BE2C (cell line): ENCODE measurements around the gene PCDH9.

ENCODE experiments used
- DNase-seq: peaks from one replicate; pipeline ENCODE4 v3.0.0-alpha.2; 2020
- H3K27me3 ChIP-seq: fragments of 250-450 bp; sonication (Bioruptor Pico); 2 replicates; pipeline ENCODE4 v1.5.1; 2020; ENCODE audit warnings: mild to moderate bottlenecking
- H3K36me3 ChIP-seq: fragments of 250-450 bp; sonication (Bioruptor Pico); 2 replicates; pipeline ENCODE4 v1.5.1; 2020; ENCODE audit warnings: mild to moderate bottlenecking
- H3K4me1 ChIP-seq: fragments of 250-450 bp; sonication (Bioruptor Pico); 2 replicates; pipeline ENCODE4 v1.5.1; 2020
- H3K4me3 ChIP-seq: 2 replicates; pipeline ENCODE4 v1.5.1; 2011; ENCODE audit warnings: low read depth, low read length
- H3K9me3 ChIP-seq: fragments of 250-450 bp; sonication (Bioruptor Pico); 2 replicates; pipeline ENCODE4 v1.5.1; 2020
- CTCF ChIP-seq: IDR thresholded peaks from 2 replicates; pipeline ENCODE4 v1.5.1; 2012; ENCODE audit warnings: mild to moderate bottlenecking, low read depth, low read length

Gene PCDH9

GRCh38 chr13:66958611-66959010, 271.5 kb downstream of the PCDH9 start:
- no peak for TF ChIP-seq CTCF
- no peaks in the 10 kb centered on the region for H3K9me3 ChIP-seq
- H3K36me3 ChIP-seq, result no peaks in the 10 kb centered on the region
- no peaks in the 10 kb centered on the region for H3K27me3 ChIP-seq
- H3K4me3 ChIP-seq, result no peak overlapping the region
- no peaks in the 10 kb centered on the region; the same call in 1 of the 2 replicates for H3K4me1 ChIP-seq
- DNase-seq, result no peak

DNA sequence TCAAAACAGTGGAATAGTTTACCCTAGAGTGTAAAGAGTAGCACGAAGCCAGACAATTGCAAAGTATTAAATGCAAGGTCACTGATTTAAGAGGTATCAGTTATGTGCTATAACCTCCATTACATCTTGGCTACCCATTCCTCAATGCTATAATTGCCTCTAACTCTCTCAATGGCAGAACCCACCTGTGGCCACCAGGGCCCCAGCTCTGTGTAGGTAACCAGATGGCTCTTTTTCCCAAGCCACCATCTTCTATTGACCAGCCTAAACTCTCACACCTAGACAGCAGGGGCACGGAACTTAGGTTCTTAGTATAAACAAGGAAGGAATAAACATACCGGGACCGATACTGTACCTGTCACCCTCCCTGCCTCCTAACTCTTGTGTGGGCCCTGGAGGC, 277.6 kb downstream of the PCDH9 start:
- no peaks in the 10 kb centered on the region for H3K9me3 ChIP-seq
- no peak overlapping the region for H3K4me3 ChIP-seq
- no peak for TF ChIP-seq CTCF
- H3K27me3 ChIP-seq, result no peaks in the 10 kb centered on the region
- no peak for DNase-seq
- H3K36me3 ChIP-seq, result no peaks in the 10 kb centered on the region
- H3K4me1 ChIP-seq, result peaks cover 7% of the 10 kb centered on the region; the same call in 1 of the 2 replicates

- H3K9me3 ChIP-seq, result no peaks in the 10 kb centered on the region
- no peak for DNase-seq
- TF ChIP-seq CTCF, result no peak
- H3K4me3 ChIP-seq, result no peak overlapping the region
- 0 out of 2 replicates have a peak, but pooled peaks cover 7% of the 10 kb centered on the region for H3K4me1 ChIP-seq
- no peaks in the 10 kb centered on the region for H3K27me3 ChIP-seq
- H3K36me3 ChIP-seq, result no peaks in the 10 kb centered on the region
Observed at GRCh38 chr13:66951426-66951825, 278.7 kb downstream of the PCDH9 start.

GRCh38 chr13:66950666-66951065, 279.5 kb downstream of the PCDH9 start:
- no peaks in the 10 kb centered on the region for H3K27me3 ChIP-seq
- DNase-seq, result no peak
- no peak overlapping the region for H3K4me3 ChIP-seq
- no peak for TF ChIP-seq CTCF
- H3K4me1 ChIP-seq, result 0 out of 2 replicates have a peak, but pooled peaks cover 7% of the 10 kb centered on the region
- H3K36me3 ChIP-seq, result no peaks in the 10 kb centered on the region
- H3K9me3 ChIP-seq, result no peaks in the 10 kb centered on the region

GRCh38 chr13:66948910-66949309, 281.2 kb downstream of the PCDH9 start:
- H3K27me3 ChIP-seq, result no peaks in the 10 kb centered on the region
- no peak overlapping the region for H3K4me3 ChIP-seq
- no peaks in the 10 kb centered on the region for H3K9me3 ChIP-seq
- no peak for TF ChIP-seq CTCF
- peaks cover 10% of the 10 kb centered on the region; the same call in 1 of the 2 replicates for H3K4me1 ChIP-seq
- DNase-seq, result no peak
- no peaks in the 10 kb centered on the region for H3K36me3 ChIP-seq

DNA sequence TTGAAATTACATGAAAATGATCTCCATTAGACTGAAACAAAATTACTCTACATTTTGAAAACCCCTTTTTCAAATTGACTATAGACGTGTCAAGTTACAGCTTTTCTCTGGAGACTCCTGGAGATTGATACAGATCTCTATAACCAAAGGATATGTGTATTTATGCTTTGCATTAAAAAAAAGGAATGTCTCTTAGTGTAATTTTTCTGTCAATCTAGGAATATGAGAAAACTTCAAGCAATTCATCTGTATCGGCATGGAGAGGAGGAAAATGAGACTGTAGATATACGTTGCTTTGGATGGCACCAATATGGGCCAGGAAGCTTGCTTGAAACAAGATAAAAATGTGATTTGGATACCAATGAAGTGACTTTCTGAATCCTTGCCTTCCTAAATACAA, 286.6 kb downstream of the PCDH9 start:
- no peaks in the 10 kb centered on the region for H3K27me3 ChIP-seq
- DNase-seq, result no peak

More for the DNA sequence above, 286.6 kb downstream of the PCDH9 start:
- H3K9me3 ChIP-seq, result no peaks in the 10 kb centered on the region
- TF ChIP-seq CTCF, result no peak
- H3K4me3 ChIP-seq, result no peak overlapping the region
- H3K36me3 ChIP-seq, result no peaks in the 10 kb centered on the region
- H3K4me1 ChIP-seq, result peaks cover 3% of the 10 kb centered on the region; the same call in 1 of the 2 replicates
